ENCODE measurements around the gene POLR2J.
"Not testable (repeated sequence)": the region's sequence is repeated elsewhere in the genome, so short reads cannot be mapped to it uniquely, and the experiment has no call there.

POLR2J gene

GRCh38 chr7:102464577-102465280, 14.0 kb downstream of the POLR2J start, which contains the start of the genes ALKBH4 and LRWD1:
TSS of gene ALKBH4 (minus strand) at chr7:102464863. CDS start at chr7:102464836, 27 bp downstream.
TSS of gene LRWD1 (plus strand) at chr7:102464984. CDS start at chr7:102465081, 97 bp downstream.
- DNase-seq = peak; percentile 92

GRCh38 chr7:102463841-102464576, 14.7 kb downstream of the POLR2J start:
- no peak for DNase-seq

- DNase-seq = no peak
Measured at GRCh38 chr7:102460467-102460866, 18.3 kb downstream of the POLR2J start.

GRCh38 chr7:102459221-102459844, 19.4 kb downstream of the POLR2J start:
- DNase-seq = no peak

GRCh38 chr7:102457352-102457924, 21.3 kb downstream of the POLR2J start:
- DNase-seq = no peak

GRCh38 chr7:102456327-102456726, 22.4 kb downstream of the POLR2J start:
- DNase-seq = peak; percentile 68

GRCh38 chr7:102455596-102455995, 23.1 kb downstream of the POLR2J start:
- DNase-seq = no peak

GRCh38 chr7:102454932-102455331, 23.8 kb downstream of the POLR2J start:
- DNase-seq = not testable (repeated sequence)

- no peak for DNase-seq
Measured at GRCh38 chr7:102454468-102454867, 24.3 kb downstream of the POLR2J start.

GRCh38 chr7:102453319-102453718, 25.4 kb downstream of the POLR2J start:
- no peak for DNase-seq

GRCh38 chr7:102452451-102452850, 26.3 kb downstream of the POLR2J start:
- DNase-seq = no peak

GRCh38 chr7:102451371-102452054, 27.2 kb downstream of the POLR2J start:
- DNase-seq = no peak

GRCh38 chr7:102450242-102450641, 28.5 kb downstream of the POLR2J start:
- DNase-seq = no peak

- no peak for DNase-seq
Measured at GRCh38 chr7:102449136-102449535, 29.6 kb downstream of the POLR2J start.

- no peak for DNase-seq
Measured at GRCh38 chr7:102447311-102447710, 31.4 kb downstream of the POLR2J start.

- DNase-seq = no peak
Measured at GRCh38 chr7:102446387-102447156, 32.1 kb downstream of the POLR2J start.

- DNase-seq = no peak
Measured at GRCh38 chr7:102445674-102446071, 33.0 kb downstream of the POLR2J start.

GRCh38 chr7:102444961-102445673, 33.6 kb downstream of the POLR2J start:
- no peak for DNase-seq

GRCh38 chr7:102439963-102440795, 38.5 kb downstream of the POLR2J start:
- DNase-seq = peak; percentile 87

- DNase-seq = no peak
Measured at GRCh38 chr7:102436118-102436517, 42.6 kb downstream of the POLR2J start.

All from fibroblast of skin of right biceps (primary cell).